Measurements from ENCODE around the gene RHOC.

- TF ChIP-seq CTCF (IDR thresholded peaks at IDR 0.05), result no peak
- TF ChIP-seq POLR2A (IDR thresholded peaks at IDR 0.05), result no peak
These were observed 6.8 kb upstream of the RHOC start for GRCh38 chr1:112713466-112714312.

All from Peyer's patch (tissue), 4 donors.